Progenitor cell of endocrine pancreas (in vitro differentiated cells): ENCODE data around the gene ASCC2. TPM values are rescaled to one million over a fixed set of nuclear protein-coding genes. Genes with fewer than 3 reads are reported as not detected.

Experiments used
- DNase-seq: peaks from one replicate; pipeline ENCODE4 v3.0.0; 2021; ENCODE audit warnings: low spot score; ENCODE audit not compliant: unreplicated experiment
- H3K27ac Mint-ChIP-seq: 2 replicates; pipeline ENCODE4 v1.8.0; 2021; ENCODE audit warnings: mild to moderate bottlenecking, moderate library complexity, mixed read lengths
- H3K27me3 Mint-ChIP-seq: 2 replicates; pipeline ENCODE4 v1.8.0; 2021; ENCODE audit warnings: mixed read lengths
- H3K36me3 Mint-ChIP-seq: 2 replicates; pipeline ENCODE4 v1.8.0; 2022; ENCODE audit warnings: mixed read lengths; ENCODE audit not compliant: insufficient read depth
- H3K4me1 Mint-ChIP-seq: 2 replicates; pipeline ENCODE4 v1.8.0; 2021; ENCODE audit warnings: low read depth, mixed read lengths
- H3K4me3 Mint-ChIP-seq: 2 replicates; pipeline ENCODE4 v1.8.0; 2021; ENCODE audit warnings: low read depth, mild to moderate bottlenecking, moderate library complexity, mixed read lengths
- H3K9me3 Mint-ChIP-seq: 2 replicates; pipeline ENCODE4 v1.8.0; 2021; ENCODE audit warnings: low read depth, mixed read lengths
- total RNA-seq: library from RNA; stranded (reverse); gene quantifications from 2 replicates; pipeline ENCODE4 v1.2.1, GENCODE V29; 2021
- TF ChIP-seq, protein P1 (sequence below): fragments of 200-600 bp; sonication (generic); IDR thresholded peaks from one replicate; pipeline ENCODE4 v1.5.0; 2021; ENCODE audit warnings: antibody characterized with exemption, mild to moderate bottlenecking; ENCODE audit not compliant: unreplicated experiment

Gene ASCC2
- total RNA-seq, 1 donor from 2014 or later = 56.1 TPM

DNA sequence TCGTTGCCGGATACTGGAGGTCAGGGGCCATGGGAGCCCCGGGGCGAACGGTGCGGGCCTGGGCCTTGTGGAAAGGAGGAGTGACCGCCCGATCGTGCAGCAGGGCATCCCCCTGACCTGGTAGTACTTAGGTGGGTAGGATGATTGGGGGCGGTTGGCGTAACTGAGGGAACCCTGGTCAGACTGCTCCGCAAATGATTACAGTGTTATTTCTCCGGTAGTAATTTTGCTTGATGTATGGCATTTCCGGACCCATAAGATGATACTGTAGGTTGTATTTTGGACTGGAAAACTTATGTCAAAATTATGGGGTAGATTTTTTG is 45.7 kb upstream of the ASCC2 start:
- Mint-ChIP-seq H3K27ac (peak overlapping the region; percentile 94), H3K27me3 (no peaks in the 10 kb centered on the region), H3K9me3 (no peaks in the 10 kb centered on the region), H3K4me1 (peaks cover 7% of the 10 kb centered on the region), H3K36me3 (no peaks in the 10 kb centered on the region), H3K4me3 (peak overlapping the region; percentile 89)
- TF ChIP-seq, protein P1, sequence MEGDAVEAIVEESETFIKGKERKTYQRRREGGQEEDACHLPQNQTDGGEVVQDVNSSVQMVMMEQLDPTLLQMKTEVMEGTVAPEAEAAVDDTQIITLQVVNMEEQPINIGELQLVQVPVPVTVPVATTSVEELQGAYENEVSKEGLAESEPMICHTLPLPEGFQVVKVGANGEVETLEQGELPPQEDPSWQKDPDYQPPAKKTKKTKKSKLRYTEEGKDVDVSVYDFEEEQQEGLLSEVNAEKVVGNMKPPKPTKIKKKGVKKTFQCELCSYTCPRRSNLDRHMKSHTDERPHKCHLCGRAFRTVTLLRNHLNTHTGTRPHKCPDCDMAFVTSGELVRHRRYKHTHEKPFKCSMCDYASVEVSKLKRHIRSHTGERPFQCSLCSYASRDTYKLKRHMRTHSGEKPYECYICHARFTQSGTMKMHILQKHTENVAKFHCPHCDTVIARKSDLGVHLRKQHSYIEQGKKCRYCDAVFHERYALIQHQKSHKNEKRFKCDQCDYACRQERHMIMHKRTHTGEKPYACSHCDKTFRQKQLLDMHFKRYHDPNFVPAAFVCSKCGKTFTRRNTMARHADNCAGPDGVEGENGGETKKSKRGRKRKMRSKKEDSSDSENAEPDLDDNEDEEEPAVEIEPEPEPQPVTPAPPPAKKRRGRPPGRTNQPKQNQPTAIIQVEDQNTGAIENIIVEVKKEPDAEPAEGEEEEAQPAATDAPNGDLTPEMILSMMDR = no peak
- DNase-seq = no peak

DNA sequence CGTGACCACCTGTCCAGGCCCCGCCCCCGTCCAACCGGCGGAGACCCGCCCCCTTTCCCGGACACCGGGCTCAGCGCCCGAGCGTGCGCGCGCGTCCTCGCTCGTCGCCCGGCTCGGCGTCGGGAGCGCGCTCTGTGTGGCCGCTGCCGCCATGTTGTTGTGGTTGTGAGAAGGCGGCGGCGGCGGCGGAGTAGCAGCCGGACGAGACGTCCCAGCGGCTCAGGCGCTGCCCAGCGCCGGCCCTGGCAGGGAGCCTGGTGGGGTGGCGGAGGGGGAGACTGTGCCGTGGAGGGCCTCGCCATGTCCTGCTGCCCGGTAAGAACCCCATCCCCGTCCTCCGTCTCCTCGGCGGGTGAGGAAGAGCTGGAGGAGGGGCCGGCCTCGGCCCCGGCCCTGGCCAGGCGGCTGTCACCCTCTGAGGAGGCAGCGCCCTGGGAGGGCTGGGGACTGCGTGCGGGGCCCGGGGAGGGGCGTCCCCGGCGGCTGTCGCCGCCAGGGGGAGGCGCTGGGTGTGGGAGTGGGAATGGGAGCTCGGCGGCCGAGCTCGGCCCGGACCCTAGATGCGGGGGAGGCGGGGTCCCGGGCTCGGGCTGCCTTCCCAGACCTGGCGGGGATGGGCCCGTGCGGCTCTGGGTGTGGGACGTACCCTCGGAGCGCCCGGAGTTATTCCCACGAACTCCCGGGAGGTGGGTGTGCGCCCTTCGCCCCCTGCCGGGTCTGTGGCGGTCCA is 45.1 kb upstream of the ASCC2 start, which contains the start of gene MTMR3:
TSS of gene MTMR3 (plus strand) at position 130 of the 730 bp plus-strand sequence. CDS start 87,886 bp downstream, outside the sequence.
- Mint-ChIP-seq H3K4me1 (peaks cover 7% of the 10 kb centered on the region), H3K27me3 (no peaks in the 10 kb centered on the region), H3K27ac (peak within 1 kb of the TSS; percentile 94), H3K9me3 (no peaks in the 10 kb centered on the region), H3K4me3 (peak within 1 kb of the TSS; percentile 89), H3K36me3 (no peaks in the 10 kb centered on the region)
- TF ChIP-seq, protein P1 = peak; percentile 65
- DNase-seq = peak; percentile 96

DNA sequence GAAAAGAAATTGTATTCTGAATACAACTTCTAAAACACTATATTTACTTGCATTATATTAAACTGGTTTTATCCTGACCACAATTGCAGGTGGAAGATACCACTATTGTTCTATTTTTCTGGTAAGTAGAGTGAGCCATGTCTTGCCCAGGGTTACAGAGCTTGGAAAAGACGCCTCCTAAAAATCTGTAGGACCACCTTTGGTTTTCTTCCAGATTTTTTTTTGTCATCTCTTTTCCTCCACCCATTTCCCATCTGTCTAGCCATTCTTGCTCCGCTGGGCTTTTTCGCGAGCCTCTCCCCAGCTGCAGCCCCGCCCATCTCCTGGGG is 44.6 kb upstream of the ASCC2 start:
- Mint-ChIP-seq H3K9me3 (no peaks in the 10 kb centered on the region), H3K4me3 (peak overlapping the region; percentile 89), H3K36me3 (no peaks in the 10 kb centered on the region), H3K27me3 (no peaks in the 10 kb centered on the region), H3K27ac (no peak overlapping the region), H3K4me1 (peaks cover 7% of the 10 kb centered on the region)
- no peak for DNase-seq
- TF ChIP-seq, protein P1 = no peak

DNA sequence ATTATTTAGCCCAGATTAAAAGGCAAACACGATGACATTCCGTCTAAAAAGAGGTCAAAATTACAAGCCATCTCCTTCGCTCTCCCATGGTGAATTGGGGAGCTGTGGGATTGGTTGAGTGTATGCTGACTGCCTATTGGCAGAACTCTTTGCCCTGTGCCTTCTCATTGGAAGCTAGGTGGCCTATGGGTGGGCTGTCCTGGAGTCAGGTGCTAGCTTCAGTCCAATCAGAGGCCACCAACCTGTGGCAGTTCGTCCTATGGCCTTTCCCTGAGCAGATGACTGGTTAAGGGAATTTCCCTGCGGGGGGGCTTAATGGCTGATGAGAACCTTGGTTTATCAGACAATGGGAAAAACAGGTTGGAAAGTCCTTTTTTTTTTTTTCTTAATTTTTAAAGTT is 41.7 kb upstream of the ASCC2 start:
- H3K27me3 Mint-ChIP-seq = no peaks in the 10 kb centered on the region

DNA sequence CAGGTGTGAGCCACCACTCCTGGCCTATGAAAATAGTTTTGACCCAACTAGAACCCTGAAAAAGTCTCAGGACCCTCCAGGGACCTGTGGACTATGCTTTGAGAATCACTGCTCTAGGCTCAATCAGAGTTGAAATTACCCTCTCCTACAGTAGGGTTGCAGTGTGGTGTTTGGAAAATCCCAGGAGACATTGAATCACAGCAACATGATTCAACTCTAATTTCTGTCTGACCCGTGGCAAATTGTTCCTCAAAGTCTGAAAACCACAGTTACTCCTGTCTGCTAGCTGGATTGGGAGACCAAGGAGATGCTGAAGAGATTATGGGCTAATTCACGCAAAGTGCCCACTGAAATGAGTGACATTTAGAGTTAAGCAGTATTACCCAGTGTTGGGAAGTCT is 39.5 kb upstream of the ASCC2 start:
- Mint-ChIP-seq H3K36me3 (no peaks in the 10 kb centered on the region), H3K27me3 (peaks cover 7% of the 10 kb centered on the region)
- TF ChIP-seq, protein P1 = no peak

More for the DNA sequence above, 41.7 kb upstream of the ASCC2 start:
- Mint-ChIP-seq H3K4me1 (peaks cover 7% of the 10 kb centered on the region), H3K9me3 (no peaks in the 10 kb centered on the region), H3K36me3 (no peaks in the 10 kb centered on the region), H3K4me3 (no peak overlapping the region), H3K27ac (no peak overlapping the region)
- TF ChIP-seq, protein P1 = no peak
- DNase-seq = no peak

More for the DNA sequence above, 39.5 kb upstream of the ASCC2 start:
- no peak for DNase-seq
- H3K27ac Mint-ChIP-seq = no peak overlapping the region
- H3K4me3 Mint-ChIP-seq = no peak overlapping the region
- no peaks in the 10 kb centered on the region for H3K4me1 Mint-ChIP-seq
- no peaks in the 10 kb centered on the region for H3K9me3 Mint-ChIP-seq
